NCI-H1417 treated with DMSO at 0.1 percent for 48 hours (cell line): ENCODE results near the gene FTCDNL1.

Experiments used
- DNase-seq: peaks from one replicate; lab custom pipeline; 2025; lab: John Stamatoyannopoulos, UW

Gene FTCDNL1

DNA sequence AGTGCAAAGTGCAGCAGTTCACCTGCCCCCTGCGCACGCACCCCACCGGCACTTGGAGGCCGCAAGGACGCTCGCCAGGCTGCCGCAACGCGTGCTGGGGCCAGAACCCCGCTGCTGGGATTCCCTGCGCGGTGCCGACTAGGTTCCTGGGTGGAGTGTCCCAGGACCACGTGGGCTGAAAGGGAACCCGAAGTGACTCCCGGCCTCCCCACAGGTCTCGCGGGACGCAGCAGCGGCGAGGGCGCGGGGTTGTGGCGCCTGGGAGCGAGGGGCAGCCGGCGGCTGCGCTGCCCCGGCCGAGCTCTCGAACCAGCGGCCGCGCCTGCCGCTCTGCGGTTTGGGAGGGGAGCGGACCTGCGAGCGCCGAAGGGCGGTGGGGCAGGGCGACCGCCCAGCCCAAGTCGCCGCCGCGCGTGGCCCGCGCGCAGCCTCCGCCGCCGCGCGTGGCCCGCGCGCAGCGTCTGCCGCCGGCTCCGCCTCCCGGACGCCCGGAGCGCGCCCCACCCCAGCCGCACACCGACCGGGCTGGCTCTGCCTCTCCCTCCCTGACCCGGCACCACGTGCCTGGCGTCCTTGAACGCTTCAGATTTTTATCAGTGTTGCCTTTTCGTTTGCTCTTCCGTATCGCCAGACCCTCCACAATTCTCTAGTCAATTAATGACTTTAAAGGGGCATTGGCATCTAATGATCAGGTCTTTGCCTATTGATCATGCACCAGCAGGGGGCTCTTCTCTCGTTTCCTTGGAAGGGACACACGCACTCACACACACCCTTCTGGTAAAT lies at the start of gene FTCDNL1:
TSS of gene FTCDNL1 (minus strand) at position 475 of the 783 bp plus-strand sequence. CDS start 2,230 bp downstream, outside the sequence.
- DNase-seq: no peak

DNA sequence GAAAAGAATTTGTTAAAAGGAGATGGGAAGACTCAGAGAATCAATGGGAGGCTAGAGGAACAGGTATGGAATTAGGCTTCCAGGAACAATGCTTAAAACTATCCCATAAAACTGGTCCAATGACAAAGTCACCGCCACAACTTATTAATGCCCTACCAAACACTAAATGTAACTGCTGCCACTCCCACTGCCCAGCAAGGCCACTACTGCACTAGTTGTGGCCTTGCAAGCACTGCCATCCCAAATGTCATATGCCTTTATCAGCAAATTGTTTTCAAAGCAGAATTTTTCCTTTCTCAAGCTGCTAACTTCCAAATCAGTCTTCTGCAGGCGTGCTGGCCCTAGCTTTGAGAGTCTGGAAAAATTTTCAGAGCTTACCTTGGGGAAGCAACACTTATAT lies 45.6 kb upstream of the FTCDNL1 start:
- no peak for DNase-seq

- DNase-seq: no peak
These were observed 44.4 kb upstream of the FTCDNL1 start for GRCh38 chr2:199895406-199895805.

GRCh38 chr2:199883474-199884212 lies 32.7 kb upstream of the FTCDNL1 start:
- DNase-seq: no peak

GRCh38 chr2:199882667-199883066 lies 31.7 kb upstream of the FTCDNL1 start:
- DNase-seq: no peak

DNA sequence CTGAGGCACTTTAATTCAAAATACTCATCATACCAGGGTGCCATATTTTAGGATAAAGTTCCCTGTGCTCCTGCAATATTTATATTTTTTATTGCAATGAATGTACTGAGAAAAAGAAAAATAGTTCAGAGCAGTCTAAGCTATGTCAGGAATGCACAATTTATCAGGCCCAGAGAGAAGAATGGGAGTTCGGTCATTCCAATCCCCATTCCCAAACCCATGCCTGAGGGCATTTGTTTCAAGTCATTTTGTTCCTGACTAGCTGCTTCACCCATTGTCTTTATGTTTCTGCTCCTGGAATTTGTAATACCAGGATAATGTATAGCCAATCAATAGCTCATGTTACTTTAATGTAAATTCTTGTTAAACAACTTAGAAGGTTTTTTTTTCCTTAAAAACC lies 24.4 kb upstream of the FTCDNL1 start:
- DNase-seq: no peak

- no peak for DNase-seq
These were observed 23.2 kb upstream of the FTCDNL1 start for GRCh38 chr2:199874209-199874608.

- no peak for DNase-seq
These were observed 19.6 kb upstream of the FTCDNL1 start for GRCh38 chr2:199870581-199870980.

GRCh38 chr2:199869653-199870052 lies 18.7 kb upstream of the FTCDNL1 start:
- DNase-seq: no peak

DNA sequence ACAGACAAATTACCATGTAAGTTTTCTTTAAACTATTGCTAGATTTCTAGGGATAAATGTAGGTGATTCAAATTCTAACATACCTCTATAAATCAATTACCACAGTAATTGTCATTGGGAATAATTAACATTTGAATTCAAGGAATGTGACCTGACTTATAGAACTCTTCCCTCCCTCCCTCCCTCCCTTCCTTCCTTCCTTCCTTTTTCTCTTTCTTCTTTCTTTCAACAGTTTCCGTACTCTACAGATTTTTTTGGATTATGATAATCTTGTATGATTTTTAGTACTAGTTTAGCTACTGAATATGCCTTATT lies 18.2 kb upstream of the FTCDNL1 start:
- no peak for DNase-seq

- no peak for DNase-seq
These were observed 17.6 kb upstream of the FTCDNL1 start for GRCh38 chr2:199868431-199869226.

GRCh38 chr2:199865905-199866304 lies 14.9 kb upstream of the FTCDNL1 start:
- no peak for DNase-seq

GRCh38 chr2:199862788-199863187 lies 11.8 kb upstream of the FTCDNL1 start:
- DNase-seq: no peak

- DNase-seq: no peak
These were observed 10.3 kb upstream of the FTCDNL1 start for GRCh38 chr2:199861132-199861774.

- DNase-seq: no peak
These were observed 4.8 kb upstream of the FTCDNL1 start for GRCh38 chr2:199855812-199856211.

GRCh38 chr2:199851883-199852282 lies 891 bp upstream of the FTCDNL1 start:
- no peak for DNase-seq

DNA sequence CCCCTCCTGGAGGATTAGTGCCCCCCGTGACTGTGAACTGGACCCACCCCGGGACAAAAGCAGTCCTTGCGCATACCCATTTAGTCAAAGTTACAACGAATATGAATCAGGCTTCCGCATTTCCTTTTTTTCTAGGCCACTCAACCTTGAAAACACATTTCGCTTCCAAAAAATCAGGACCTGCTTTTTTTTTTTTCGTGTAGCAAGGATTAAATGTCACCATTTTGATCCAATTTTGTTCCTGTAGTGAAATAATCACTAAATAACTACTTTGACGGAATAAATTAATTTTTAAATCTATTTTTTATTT lies 464 bp upstream of the FTCDNL1 start:
- DNase-seq: no peak

GRCh38 chr2:199850218-199850717 lies 724 bp downstream of the FTCDNL1 start:
- no peak for DNase-seq

GRCh38 chr2:199848389-199849130 lies 2.4 kb downstream of the FTCDNL1 start:
- DNase-seq: no peak

- DNase-seq: no peak
These were observed 3.7 kb downstream of the FTCDNL1 start for GRCh38 chr2:199847181-199847864.
